ENCODE measurements around the gene RXRG.

The RXRG gene

GRCh38 chr1:165445388-165445787, 462 bp upstream of the RXRG start:
- no peak for DNase-seq

- no peak for DNase-seq
Measured at GRCh38 chr1:165443539-165444311, 1.2 kb downstream of the RXRG start.

- no peak for DNase-seq
Measured at GRCh38 chr1:165442653-165443052, 2.3 kb downstream of the RXRG start.

GRCh38 chr1:165442053-165442452, 2.9 kb downstream of the RXRG start:
- no peak for DNase-seq

- no peak for DNase-seq
Measured at GRCh38 chr1:165441166-165441880, 3.6 kb downstream of the RXRG start.

- no peak for DNase-seq
Measured at GRCh38 chr1:165439330-165439729, 5.6 kb downstream of the RXRG start.

GRCh38 chr1:165436994-165437393, 7.9 kb downstream of the RXRG start:
- no peak for DNase-seq

- DNase-seq, result no peak
Measured at GRCh38 chr1:165435801-165436200, 9.1 kb downstream of the RXRG start.

GRCh38 chr1:165434281-165434680, 10.6 kb downstream of the RXRG start:
- DNase-seq, result no peak

- DNase-seq, result no peak
Measured at GRCh38 chr1:165431079-165431478, 13.8 kb downstream of the RXRG start.

GRCh38 chr1:165426745-165427144, 18.2 kb downstream of the RXRG start:
- no peak for DNase-seq

GRCh38 chr1:165425621-165426020, 19.3 kb downstream of the RXRG start:
- no peak for DNase-seq

- no peak for DNase-seq
Measured at GRCh38 chr1:165424454-165425216, 20.3 kb downstream of the RXRG start.

- no peak for DNase-seq
Measured at GRCh38 chr1:165423136-165423535, 21.8 kb downstream of the RXRG start.

GRCh38 chr1:165420655-165421054, 24.3 kb downstream of the RXRG start:
- no peak for DNase-seq

- DNase-seq, result no peak
Measured at GRCh38 chr1:165419839-165420238, 25.1 kb downstream of the RXRG start.

- no peak for DNase-seq
Measured at GRCh38 chr1:165418195-165418594, 26.7 kb downstream of the RXRG start.

GRCh38 chr1:165416876-165417275, 28.1 kb downstream of the RXRG start:
- no peak for DNase-seq

- DNase-seq, result no peak
Measured at GRCh38 chr1:165415068-165415467, 29.9 kb downstream of the RXRG start.

- DNase-seq, result no peak
Measured at GRCh38 chr1:165414620-165415019, 30.3 kb downstream of the RXRG start.

GRCh38 chr1:165411396-165411795, 33.5 kb downstream of the RXRG start:
- no peak for DNase-seq

- no peak for DNase-seq
Measured at GRCh38 chr1:165409657-165410358, 35.1 kb downstream of the RXRG start.

- no peak for DNase-seq
Measured at GRCh38 chr1:165408518-165408917, 36.4 kb downstream of the RXRG start.
